GM19239 (cell line): ENCODE measurements around the gene PAGR1.
A peak's percentile ranks its signal among the peaks of the same experiment; 100 is the strongest.
"Not testable (repeated sequence)": the region's sequence is repeated elsewhere in the genome, so short reads cannot be mapped to it uniquely, and the experiment has no call there.

Source experiments
- DNase-seq: peaks from one replicate; pipeline ENCODE4 v3.0.0; 2011; ENCODE audit warnings: low spot score; ENCODE audit not compliant: insufficient read length
- FAIRE-seq: peaks from 2 replicates; lab custom pipeline; 2011; peaks lifted over from hg19 to GRCh38; lab: Jason Lieb, UNC

Gene PAGR1

DNA sequence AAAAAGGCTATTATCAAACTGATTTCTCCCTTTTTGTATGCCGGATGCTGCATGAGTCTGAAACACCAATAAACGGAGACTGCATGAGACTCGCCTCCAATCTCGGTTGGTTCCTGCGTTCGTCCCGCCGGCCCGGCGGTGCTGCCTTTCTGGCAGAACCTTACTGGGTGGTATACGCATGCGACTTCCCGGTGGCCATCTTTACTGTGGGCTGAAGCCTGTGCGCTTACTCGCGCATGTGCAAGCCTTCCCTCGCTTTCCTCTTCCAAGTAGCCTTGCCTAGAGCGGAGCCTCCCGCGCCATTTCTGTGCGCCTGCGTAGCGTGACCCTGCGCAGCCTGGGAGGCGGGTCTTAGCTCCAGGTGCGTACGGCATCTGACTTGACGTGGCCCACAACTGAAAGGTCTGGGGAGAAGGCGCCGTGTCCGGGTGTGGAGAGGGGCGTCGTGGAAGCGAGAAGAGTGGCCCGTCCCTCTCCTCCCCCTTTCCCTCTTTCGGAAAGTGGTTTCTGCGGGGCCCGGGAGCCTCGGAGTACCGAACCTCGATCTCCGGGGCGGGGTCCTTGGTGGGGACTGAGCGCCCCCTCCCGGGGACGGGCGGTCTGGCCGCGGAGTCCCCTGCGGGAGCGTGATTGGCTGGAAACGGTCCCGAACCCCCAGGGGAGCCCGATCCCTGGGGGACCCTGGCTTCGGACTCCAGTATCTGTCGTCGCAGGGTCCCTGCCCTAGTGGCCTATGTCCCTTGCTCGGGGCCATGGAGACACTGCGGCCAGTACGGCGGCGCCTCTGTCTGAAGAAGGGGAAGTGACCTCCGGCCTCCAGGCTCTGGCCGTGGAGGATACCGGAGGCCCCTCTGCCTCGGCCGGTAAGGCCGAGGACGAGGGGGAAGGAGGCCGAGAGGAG is at the start of gene PAGR1:
TSS of gene PAGR1 (plus strand) at position 360 of the 901 bp plus-strand sequence. CDS start at position 734, 374 bp downstream.
- FAIRE-seq (peak; percentile 98), DNase-seq (peak; percentile 91)

DNA sequence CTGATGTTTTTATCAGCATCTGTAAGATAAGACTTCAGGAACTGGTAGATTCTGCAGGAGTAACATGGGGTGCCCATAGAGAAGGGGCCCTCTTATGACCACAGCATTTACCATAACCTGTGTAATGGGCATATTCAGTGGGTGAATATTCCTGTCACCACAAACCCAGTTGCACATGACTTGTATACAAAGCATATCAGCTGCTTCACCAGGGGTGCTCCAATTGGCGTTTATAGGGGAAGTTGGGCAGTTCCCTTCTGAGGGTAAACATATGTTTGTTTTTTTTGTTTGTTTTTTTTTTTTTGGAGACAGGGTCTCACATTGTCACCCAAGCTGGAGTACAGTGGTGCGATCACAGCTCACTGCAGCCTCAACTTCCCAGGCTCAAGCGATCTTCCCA is 49.4 kb upstream of the PAGR1 start:
- no peak for DNase-seq
- no peak for FAIRE-seq

DNA sequence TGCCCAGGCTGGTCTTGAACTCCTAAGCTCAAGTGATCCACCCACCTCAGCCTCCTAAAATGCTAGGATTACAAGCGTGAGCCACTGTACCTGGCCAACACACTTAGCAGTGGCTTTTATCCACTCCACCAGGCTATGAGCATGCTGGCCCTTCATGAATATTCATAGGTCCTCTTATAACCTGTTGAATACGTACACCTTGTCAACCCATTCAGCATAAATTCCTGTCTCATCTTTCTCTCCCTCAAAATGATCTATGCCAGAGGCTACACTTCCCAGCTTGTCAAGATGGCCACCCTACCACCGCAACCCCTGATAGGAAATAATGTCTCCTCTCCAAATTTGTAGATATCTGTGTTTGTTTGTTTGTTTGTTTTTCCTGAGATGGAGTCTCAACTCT is 48.9 kb upstream of the PAGR1 start:
- DNase-seq (no peak), FAIRE-seq (no peak)

DNA sequence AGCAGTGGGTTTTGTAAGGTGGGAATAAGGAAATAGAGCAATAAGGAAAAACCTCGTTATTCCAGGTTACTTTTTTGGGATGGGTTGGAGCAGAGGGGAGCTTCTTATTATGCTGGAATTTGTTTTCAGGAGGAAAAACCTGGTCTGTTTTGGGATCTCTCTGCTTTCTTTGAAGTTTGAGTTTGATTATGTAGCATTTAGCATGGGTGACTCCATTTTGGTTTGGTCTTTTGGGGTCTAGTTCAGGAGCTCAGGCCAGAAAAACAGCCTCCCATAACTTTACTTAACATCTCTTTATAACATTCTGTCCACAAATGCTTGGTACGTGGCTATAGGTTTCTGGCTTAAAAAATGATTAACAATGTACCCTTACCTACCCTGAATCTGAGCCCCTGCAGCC is 46.4 kb upstream of the PAGR1 start:
- FAIRE-seq (no peak), DNase-seq (no peak)

DNA sequence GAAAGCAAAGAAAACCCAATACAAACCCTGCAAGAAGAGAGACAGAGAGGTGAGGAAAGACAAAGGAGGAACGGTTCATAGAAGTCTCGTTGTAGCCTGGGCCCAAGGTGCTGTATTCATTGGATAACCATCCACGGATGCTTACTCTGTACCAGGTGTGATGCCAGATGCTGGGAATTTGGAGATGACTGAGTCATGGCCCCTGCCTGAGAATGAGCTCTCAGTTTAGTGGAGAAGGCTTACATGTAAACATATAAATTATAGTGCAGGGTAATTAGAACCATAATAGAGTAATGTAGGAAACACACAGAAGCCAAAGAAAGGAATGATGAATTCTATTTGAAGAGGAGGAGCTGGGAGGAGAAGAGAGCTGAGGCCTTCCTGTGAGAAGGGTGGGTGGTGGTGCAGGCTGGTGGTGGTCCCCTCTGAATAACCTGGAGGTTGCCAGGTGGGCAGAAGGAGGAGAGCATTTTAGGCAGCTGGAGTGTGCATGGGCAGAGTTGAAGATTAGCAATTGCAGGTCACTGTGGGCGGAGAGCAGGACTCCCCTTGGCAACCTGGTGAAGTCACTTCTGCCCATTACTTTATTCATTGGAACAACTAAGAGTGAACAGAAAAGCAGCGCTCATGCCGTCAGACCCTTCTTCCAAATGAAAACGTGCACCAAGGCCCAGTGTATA is 45.6 kb upstream of the PAGR1 start:
- no peak for FAIRE-seq
- no peak for DNase-seq

DNA sequence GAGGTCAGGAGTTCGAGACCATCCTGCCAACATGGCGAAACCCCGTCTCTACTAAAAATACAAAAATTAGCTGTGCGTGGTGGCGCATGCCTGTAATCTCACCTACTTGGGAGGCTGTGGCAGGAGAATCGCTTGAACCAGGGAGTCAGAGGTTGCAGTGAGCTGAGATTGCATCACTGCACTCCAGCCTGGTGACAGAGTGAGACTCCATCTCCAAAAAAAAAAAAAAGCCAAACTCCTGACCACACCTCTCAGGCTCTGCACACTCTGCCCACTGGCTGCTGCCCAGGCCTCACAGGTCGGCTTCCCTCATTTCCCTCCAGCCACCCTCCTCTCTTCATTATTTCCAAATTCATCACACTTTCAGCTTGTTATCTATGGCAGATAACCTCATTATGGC is 43.6 kb upstream of the PAGR1 start:
- FAIRE-seq, DNase-seq: not testable (repeated sequence)

DNA sequence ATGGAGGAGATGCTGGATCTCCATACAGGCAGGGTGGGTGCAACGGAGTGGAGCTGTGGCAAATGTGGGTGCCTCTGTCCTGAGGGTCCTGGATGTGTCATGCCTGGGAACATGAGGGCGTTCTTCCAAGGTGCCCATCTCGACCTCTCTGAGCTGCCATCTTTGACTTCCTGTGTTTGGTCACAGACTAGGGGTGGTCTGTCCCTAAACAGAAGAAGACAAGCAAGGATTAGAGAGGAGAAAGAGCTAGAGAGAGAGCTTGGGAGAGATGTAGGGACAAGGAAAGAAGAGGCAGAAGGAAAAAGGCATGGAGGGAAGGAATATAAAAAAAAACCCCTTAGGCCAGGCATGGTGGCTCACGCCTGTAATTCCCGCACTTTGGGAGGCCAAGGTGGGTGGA is 41.2 kb upstream of the PAGR1 start:
- DNase-seq (no peak), FAIRE-seq (no peak)

DNA sequence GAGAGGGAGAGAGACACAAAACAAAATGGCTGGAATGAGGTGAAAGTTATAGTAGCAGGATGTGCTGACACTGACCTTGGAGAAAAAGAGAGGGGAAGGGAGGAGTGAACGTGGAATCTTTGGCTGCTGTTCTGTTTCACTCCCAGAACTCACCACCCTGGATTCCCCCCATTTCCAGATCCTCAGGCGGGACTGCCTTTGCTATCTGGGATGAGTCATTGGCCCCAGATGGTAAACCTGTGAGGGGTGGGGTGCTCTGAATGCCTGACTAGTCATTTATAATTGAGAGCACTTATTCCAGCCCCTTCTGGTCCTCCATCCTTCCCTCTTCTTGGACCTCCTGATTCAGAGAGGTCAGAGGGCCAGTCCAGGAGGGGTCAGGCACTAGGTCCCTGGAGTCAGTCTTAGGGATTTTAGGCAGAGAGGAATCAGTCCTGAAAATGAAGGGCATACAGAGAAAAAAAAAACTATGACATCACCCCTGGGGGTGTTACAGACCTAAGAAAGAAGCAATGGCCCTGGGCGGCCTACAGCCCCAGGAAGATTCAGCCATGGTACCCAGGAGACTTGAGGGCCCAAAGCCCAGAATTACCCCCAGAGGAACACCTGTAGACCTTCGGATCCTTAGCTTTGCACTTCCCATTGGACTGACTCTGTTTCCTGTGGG is 40.1 kb upstream of the PAGR1 start:
- DNase-seq (no peak), FAIRE-seq (no peak)

DNA sequence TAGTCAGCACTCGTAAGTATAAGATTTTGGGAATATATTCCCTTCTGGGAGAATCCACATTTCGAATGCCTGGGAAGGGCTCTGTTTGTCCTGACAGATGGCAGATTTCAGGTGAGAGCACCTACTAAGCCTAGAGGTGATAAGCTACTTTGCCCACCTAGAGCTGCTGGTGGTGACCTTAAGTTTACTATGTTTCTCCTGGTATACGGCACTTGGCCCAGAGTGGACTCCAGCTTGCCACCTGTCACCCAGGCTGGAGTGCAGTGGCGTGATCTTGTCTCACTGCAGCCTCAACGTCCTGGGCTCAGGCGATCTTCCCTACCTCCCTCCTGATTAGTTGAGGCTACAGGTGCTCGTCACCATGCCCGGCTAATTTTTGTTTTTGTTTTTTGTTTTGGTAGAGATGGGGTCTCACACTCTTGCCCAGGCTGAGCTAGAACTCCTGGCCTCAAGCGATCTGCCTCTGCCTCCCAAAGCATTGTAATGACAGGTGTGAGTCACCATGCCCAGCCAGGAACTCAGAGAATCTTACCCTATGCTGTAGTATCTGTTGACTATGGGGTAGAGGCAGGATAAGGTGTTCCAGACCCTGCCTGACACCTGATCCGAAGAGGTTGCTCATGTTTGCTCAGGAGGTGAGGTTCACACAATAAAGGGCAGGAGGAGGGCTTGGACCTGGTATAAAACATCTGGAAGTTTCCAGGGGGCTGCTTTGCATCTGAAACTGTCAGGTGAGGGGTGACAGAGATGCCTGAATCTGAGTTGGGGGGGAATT is 38.2 kb upstream of the PAGR1 start, which contains the start of gene ZG16:
TSS of gene ZG16 (plus strand) at position 681 of the 775 bp plus-strand sequence. CDS start 1,011 bp downstream, outside the sequence.
- DNase-seq (no peak), FAIRE-seq (no peak)

DNA sequence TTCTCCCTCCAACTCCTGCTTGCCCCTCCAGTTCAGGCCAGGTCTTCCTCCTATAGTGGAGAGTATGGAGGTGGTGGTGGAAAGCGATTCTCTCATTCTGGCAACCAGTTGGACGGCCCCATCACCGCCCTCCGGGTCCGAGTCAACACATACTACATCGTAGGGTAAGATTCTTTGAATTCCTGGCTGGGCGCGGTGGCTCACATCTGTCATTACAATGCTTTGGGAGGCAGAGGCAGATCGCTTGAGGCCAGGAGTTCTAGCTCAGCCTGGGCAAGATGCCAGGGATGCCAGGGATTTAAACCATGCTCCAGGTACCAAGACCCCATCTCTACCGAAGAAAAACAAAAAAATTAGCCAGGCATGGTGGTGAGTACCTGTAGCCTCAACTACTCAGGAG is 36.5 kb upstream of the PAGR1 start:
- FAIRE-seq (no peak), DNase-seq (no peak)

DNA sequence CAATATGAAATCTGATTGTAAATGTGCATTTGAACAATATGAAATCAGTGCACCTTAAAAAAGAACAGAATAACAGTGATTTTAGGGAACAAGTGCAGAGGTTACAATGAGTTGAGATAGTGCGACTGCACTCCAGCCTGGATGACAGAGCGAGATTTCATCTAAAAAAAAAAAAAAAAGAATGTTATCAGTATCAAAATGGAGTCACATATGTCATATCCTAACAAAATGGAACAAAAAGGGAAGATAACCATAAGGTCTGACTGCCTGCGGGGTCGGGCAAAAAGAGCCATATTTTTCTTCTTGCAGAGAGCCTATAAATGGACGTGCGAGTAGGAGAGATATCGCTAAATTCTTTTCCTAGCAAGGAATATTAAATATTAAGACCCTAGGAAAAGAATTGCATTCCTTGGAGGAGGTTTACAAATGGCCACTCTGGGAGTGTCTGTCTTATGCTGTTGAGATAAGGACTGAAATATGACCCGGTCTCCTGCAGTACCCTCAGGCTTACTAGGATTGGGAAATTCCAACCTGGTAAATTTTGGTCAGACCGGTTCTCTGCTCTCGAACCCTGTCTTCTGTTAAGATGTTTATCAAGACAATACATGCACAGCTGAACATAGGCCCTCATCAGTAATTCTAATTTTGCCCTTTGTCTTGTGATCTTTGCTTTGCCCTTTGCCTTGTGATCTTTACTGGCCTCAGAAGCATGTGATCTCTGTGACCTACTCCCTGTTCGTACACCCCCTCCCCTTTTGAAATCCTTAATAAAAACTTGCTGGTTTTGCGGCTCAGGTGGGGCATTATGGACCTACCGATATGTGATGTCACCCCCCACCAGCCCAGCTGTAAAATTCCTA is 32.6 kb upstream of the PAGR1 start:
- DNase-seq, FAIRE-seq: not testable (repeated sequence)

DNA sequence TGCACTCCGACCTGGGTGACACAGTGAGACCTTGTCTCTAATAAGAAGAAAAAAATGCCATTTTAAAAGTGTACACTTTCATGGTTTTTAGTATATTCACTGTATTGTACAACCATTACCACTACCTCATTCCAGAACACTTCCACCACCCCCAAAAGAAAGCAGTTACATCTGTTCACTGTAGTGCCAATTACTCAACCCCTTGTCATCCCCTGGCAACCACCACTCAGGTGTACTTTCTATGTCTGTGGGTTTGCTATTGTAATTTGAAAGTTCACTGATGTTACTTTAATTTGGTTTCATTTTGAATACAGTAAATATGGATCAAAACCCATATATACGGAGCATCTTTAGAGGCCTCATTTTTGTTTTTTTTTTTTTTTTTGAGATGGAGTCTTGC is 31.8 kb upstream of the PAGR1 start:
- DNase-seq = no peak
- no peak for FAIRE-seq

DNA sequence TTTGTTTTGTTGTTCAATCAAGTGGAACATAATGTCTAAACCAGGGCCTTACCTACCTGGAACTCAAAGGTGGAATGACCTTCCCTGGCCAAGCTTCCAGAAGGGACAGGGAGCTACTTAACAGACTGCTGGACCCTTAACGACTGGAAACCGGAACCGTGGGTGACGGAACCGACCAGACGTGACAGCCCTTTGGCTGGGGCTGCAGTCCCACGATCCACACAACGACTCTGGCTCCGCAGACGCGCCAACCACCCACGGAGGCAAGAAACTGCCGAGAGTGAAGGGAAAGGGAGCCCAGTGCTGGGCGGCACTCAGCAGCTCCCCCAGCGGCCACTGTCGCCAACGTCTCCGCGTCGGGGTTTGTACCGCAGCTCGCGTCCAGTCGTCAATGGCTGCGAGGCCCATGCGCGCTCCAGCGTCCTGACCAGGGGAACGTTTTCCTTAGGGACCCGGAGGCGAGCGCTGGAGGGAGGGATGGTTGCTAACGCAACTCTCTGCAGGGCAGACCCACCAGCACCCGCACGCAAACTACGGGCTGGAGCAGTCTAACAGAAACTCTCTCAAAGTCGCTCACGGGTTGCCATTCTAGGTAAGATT is 31.0 kb upstream of the PAGR1 start:
- FAIRE-seq = no peak
- DNase-seq = peak; percentile 54

DNA sequence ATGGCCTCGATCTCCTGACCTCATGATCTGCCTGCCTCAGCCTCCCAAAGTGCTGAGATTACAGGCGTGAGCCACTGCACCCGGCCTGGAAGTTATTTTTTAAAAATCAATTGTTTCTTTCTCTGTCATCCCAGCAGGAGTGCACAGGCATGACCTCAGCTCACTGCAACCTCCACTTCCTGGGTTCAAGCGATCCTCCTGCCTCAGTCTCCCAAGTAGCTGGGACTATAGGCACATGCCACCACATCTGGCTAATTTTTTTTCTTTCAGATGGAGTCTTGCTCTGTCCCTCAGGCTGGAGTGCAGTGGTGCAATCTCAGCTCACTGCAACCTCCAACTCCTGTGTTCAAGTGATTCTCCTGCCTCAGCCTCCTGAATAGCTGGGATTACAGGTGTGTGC is 28.8 kb upstream of the PAGR1 start:
- not testable (repeated sequence) for FAIRE-seq

DNA sequence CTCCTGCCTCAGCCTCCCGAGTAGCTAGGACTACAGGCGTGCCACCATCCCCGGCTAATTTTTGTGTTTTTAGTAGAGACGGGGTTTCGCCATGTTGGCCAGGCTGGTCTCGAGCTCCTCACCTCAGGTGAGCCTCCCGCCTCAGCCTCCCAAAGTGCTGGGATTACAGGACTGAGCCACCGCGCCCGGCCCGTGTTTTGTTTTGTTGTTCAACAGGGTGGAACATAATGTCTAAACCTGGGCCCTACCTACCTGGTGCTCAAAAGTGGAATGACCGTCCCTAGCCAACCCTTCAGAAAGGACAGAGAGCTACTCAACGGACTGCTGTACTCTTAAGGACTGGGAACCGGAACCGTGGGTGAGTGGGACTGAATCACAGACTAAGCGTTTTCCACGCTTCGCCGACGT is 26.2 kb upstream of the PAGR1 start:
- FAIRE-seq (no peak), DNase-seq (no peak)

More for the DNA sequence above, 28.8 kb upstream of the PAGR1 start:
- DNase-seq = not testable (repeated sequence)

DNA sequence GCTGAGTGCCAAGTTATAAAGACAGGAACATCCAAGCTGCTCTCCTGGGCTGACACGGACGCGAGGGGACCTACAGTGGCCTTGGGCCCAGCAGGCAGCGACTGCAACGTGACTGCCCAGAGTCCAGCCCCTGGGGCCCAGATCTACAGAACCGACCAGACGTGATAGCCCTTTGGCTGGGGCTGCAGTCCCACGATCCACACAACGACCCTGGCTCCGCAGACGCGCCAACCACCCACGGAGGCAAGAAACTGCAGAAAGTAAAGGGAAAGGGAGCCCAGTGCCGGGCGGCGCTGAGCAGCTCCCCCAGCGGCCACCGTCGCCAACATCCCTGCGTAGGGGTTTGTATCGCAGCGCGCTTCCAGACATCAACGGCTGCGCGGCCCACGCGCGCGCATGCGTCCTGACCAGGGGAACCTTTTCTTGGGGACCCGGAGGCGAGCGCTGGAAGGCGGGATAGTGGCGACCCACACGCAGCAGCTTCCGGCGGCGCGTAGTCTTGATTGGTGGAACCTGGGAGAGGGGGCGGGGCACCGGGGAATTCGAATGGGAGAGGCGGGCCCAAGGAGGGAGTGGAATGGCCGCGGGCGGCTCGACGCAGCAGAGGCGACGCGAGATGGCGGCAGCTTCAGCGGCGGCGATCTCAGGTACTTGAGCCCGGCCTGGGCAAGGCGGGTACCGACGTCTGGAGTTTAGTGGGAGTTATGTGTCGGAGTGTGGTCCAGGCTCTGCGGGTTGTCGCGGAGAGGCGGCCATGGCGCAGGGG is 25.6 kb upstream of the PAGR1 start, which contains the start of gene KIF22:
TSS of gene KIF22 (plus strand) at position 569 of the 766 bp plus-strand sequence. CDS start at position 578, 9 bp downstream.
- peak; percentile 98 for DNase-seq
- peak; percentile 87 for FAIRE-seq

DNA sequence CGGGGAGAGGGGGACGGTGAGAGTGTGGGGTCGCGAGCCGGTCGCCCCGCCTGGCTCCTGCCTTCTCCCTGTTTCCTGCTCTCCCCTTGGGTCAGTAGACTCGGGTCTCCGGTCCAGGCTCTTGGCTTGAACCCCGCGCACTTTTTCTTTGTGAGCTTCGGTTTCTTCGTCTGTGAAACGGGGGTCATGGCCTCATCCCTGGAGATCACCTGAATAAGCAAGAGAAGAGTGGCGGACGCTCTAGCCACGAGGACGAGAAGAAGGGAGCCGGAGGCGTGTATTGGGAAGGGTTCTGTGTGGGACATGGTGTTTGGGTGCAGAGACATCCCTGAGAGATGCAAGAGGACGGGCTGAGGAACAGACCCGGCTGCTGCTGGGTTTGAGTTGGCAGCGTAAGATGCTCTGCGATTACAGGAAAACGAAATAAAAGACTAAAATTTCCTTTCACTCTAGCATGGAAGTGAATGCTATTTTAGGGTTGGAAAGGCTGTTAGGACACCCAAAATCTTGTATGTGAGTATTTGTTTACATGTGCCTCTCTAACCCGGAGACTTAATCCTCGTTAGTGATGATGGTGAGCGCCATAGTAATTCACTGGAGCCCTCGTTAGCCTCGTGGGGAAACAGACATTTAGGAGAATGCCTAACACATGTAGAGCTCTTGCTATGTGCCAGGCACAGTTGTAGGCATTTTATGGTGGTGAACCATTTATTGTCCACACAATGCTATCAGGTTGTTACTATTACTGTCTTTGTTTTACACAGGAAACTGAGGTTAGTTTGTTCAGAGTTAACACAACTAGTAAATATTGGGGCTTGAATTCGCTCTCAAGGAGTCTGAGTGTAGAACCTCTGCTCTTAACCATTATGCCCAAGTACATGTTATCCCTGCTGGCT is 24.8 kb upstream of the PAGR1 start:
- no peak for DNase-seq
- peak; percentile 11 for FAIRE-seq
